Amniotic stem cell (primary cell): ENCODE measurements around the gene GRID1.
"Not testable (repeated sequence)": the region's sequence is repeated elsewhere in the genome, so short reads cannot be mapped to it uniquely, and the experiment has no call there.

ENCODE experiments used
- DNase-seq: peaks from one replicate; lab custom pipeline; 2025; lab: John Stamatoyannopoulos, UW

GRID1 gene

GRCh38 chr10:86191686-86192085, 174.9 kb downstream of the GRID1 start:
- DNase-seq: no peak

- no peak for DNase-seq
Observed at GRCh38 chr10:86191166-86191565, 175.4 kb downstream of the GRID1 start.

- no peak for DNase-seq
Observed at GRCh38 chr10:86190291-86190690, 176.3 kb downstream of the GRID1 start.

GRCh38 chr10:86189891-86190290, 176.7 kb downstream of the GRID1 start:
- DNase-seq: no peak

GRCh38 chr10:86188796-86189558, 177.6 kb downstream of the GRID1 start:
- DNase-seq: no peak

- DNase-seq: no peak
Observed at GRCh38 chr10:86188326-86188725, 178.3 kb downstream of the GRID1 start.

GRCh38 chr10:86187499-86188239, 178.9 kb downstream of the GRID1 start:
- no peak for DNase-seq

- DNase-seq: no peak
Observed at GRCh38 chr10:86186633-86187032, 180.0 kb downstream of the GRID1 start.

- no peak for DNase-seq
Observed at GRCh38 chr10:86182595-86182994, 184.0 kb downstream of the GRID1 start.

- DNase-seq: no peak
Observed at GRCh38 chr10:86182150-86182549, 184.4 kb downstream of the GRID1 start.

- DNase-seq: no peak
Observed at GRCh38 chr10:86180861-86181260, 185.7 kb downstream of the GRID1 start.

- DNase-seq: no peak
Observed at GRCh38 chr10:86179961-86180360, 186.6 kb downstream of the GRID1 start.

GRCh38 chr10:86179153-86179524, 187.5 kb downstream of the GRID1 start:
- DNase-seq: no peak

- DNase-seq: no peak
Observed at GRCh38 chr10:86178401-86179152, 188.0 kb downstream of the GRID1 start.

- DNase-seq: no peak
Observed at GRCh38 chr10:86177537-86178155, 188.9 kb downstream of the GRID1 start.

- no peak for DNase-seq
Observed at GRCh38 chr10:86176850-86177536, 189.6 kb downstream of the GRID1 start.

GRCh38 chr10:86175476-86175875, 191.1 kb downstream of the GRID1 start:
- not testable (repeated sequence) for DNase-seq

- DNase-seq: no peak
Observed at GRCh38 chr10:86172301-86172700, 194.3 kb downstream of the GRID1 start.

GRCh38 chr10:86170255-86171108, 196.1 kb downstream of the GRID1 start:
- DNase-seq: no peak

GRCh38 chr10:86169506-86170254, 196.9 kb downstream of the GRID1 start:
- no peak for DNase-seq
